Measurements from ENCODE around the gene DBP. TPM values are rescaled to one million over a fixed set of nuclear protein-coding genes. Genes with fewer than 3 reads are reported as not detected.

The DBP gene
- total and polyA plus RNA-seq, 2 of the 13 experiments (the other 11 are each of a cell fraction or from before 2014, with no cell fraction given), result 1.7 to 5.8 TPM

GRCh38 chr19:48611872-48612271 is 25.3 kb downstream of the DBP start:
- TF ChIP-seq ZNF704 (CRISPR knock-in tag; IDR thresholded peaks at IDR 0.05; ENCODE audit: borderline replicate concordance), result no peak
- TF ChIP-seq AGO2 (optimal IDR thresholded peaks at IDR 0.05; ENCODE audit: low read depth, low read length), result peak; percentile 36
- peak; percentile 21; the same call in 1 of the 2 replicates for TF ChIP-seq MAFF (IDR thresholded peaks at IDR 0.05; ENCODE audit: low read depth, low read length)
- peak in 1 of 2 experiments; percentile 40; a peak in 3 of 4 replicates for TF ChIP-seq MAFK (conservative IDR thresholded peaks at IDR 0.05 in 1 of 2, IDR thresholded peaks at IDR 0.05 in 1 of 2; ENCODE audit: low read length in 2 of 2)
- H3K9ac ChIP-seq (ENCODE audit: insufficient read depth, low read depth, low read length), result no peak overlapping the region
- in situ Hi-C loops (cut with HindIII; ENCODE audit: extremely low pct_ligation_motif_present, low pct_unique_long_range_greater_than_20kb), result no loop called here
- no peaks in the 10 kb centered on the region for H3K9me3 ChIP-seq (ENCODE audit: low read length)
- peaks cover 35% of the 10 kb centered on the region for H3K4me1 ChIP-seq (ENCODE audit: insufficient read depth, low read length)
- ChIA-PET CTCF (ENCODE audit: low intra/inter-chr PET ratio, low total read pairs) (no interaction called here), POLR2A (no interaction called here)
- DNase-seq (ENCODE audit: low spot score) (no peak), ATAC-seq (no peak), FAIRE-seq (no peak)
- no peak overlapping the region for H2AFZ ChIP-seq (ENCODE audit: low read length)
- peaks cover 12 to 19% of the 10 kb centered on the region in 2 experiments for H3K36me3 ChIP-seq (replicated peaks in 1 of 2; ENCODE audit: control insufficient read depth in 1 of 2, insufficient read depth in 2 of 2, low read length in 2 of 2)
- no TSS peak for BruUV-seq (replicated peaks)
- no peak overlapping the region for H3K27ac ChIP-seq (ENCODE audit: extremely low read length, insufficient read depth, low read length)
- 77% methylated on average over 7 of the region's 14 CpGs for WGBS (ENCODE audit: low lambda C conversion rate)
- intact Hi-C loops (cut with micrococcal nuclease; ENCODE audit: unreplicated experiment), result no loop called here
- no peak overlapping the region for H3K4me2 ChIP-seq (ENCODE audit: low read depth, low read length)
- peaks cover 7% of the 10 kb centered on the region for H3K79me2 ChIP-seq (ENCODE audit: insufficient read depth, low read length)
- peaks cover 22% of the 10 kb centered on the region; the same call in 1 of the 2 replicates for H4K20me1 ChIP-seq (ENCODE audit: insufficient read depth, low read length)
- no peaks in the 10 kb centered on the region for H3K27me3 ChIP-seq (ENCODE audit: control insufficient read depth in 1 of 2, insufficient read depth in 2 of 2, low read length in 2 of 2)
- no peak overlapping the region for H3K4me3 ChIP-seq (replicated peaks in 1 of 3; ENCODE audit: insufficient read depth in 1 of 3, low read depth in 2 of 3, low read length in 3 of 3)

- no peaks in the 10 kb centered on the region for H3K36me3 ChIP-seq (replicated peaks in 1 of 2; ENCODE audit: control insufficient read depth in 1 of 2, insufficient read depth in 2 of 2, low read length in 2 of 2)
- DNase-seq (ENCODE audit: low spot score) (no peak), FAIRE-seq (no peak), ATAC-seq (no peak)
- H3K4me2 ChIP-seq (ENCODE audit: low read depth, low read length), result no peak overlapping the region
- H3K27me3 ChIP-seq (ENCODE audit: control insufficient read depth in 1 of 2, insufficient read depth in 2 of 2, low read length in 2 of 2), result no peaks in the 10 kb centered on the region; a peak in 1 of 5 replicates
- ChIA-PET POLR2A (interaction anchor here (1.2 to 1.8 kb wide), 4 partner anchors 9 to 24 kb away, joined by 3 to 28 read pairs (median 4); partner anchors contain the start of genes RPL18 and SPHK2), CTCF (ENCODE audit: low intra/inter-chr PET ratio, low total read pairs) (interaction anchor here (1.4 to 2.1 kb wide), 2 partner anchors 21 to 120 kb away, joined by 3 to 10 read pairs; no protein-coding TSS in a partner anchor)
- no peak for TF ChIP-seq TMF1 (CRISPR knock-in tag; IDR thresholded peaks at IDR 0.05; ENCODE audit: low read depth)
- TF ChIP-seq ZNF629 (CRISPR knock-in tag; conservative IDR thresholded peaks at IDR 0.05), result peak; percentile 31; the same call in 1 of the 2 replicates
- peaks cover 21% of the 10 kb centered on the region for H3K4me1 ChIP-seq (ENCODE audit: insufficient read depth, low read length)
- H3K79me2 ChIP-seq (ENCODE audit: insufficient read depth, low read length), result no peaks in the 10 kb centered on the region
- no TSS peak for BruUV-seq (replicated peaks)
- no peaks in the 10 kb centered on the region for H3K9me3 ChIP-seq (ENCODE audit: low read length)
- in situ Hi-C loops (cut with HindIII; ENCODE audit: extremely low pct_ligation_motif_present, low pct_unique_long_range_greater_than_20kb), result no loop called here
- intact Hi-C loops (cut with micrococcal nuclease; ENCODE audit: unreplicated experiment), result no loop called here
- H3K27ac ChIP-seq (ENCODE audit: extremely low read length, insufficient read depth, low read length), result no peak overlapping the region
- H3K4me3 ChIP-seq (replicated peaks in 1 of 3; ENCODE audit: insufficient read depth in 1 of 3, low read depth in 2 of 3, low read length in 3 of 3), result no peak overlapping the region
- whole genome bisulfite sequencing (ENCODE audit: low lambda C conversion rate), result 58% methylated on average over 13 of the region's 20 CpGs
- H4K20me1 ChIP-seq (ENCODE audit: insufficient read depth, low read length), result no peaks in the 10 kb centered on the region
- no peak overlapping the region for H3K9ac ChIP-seq (ENCODE audit: insufficient read depth, low read depth, low read length)
- no peak overlapping the region for H2AFZ ChIP-seq (ENCODE audit: low read length)
Measured at GRCh38 chr19:48609571-48610108, 27.5 kb downstream of the DBP start.

All from HepG2 (cell line).